HEK293T (cell line): ENCODE measurements around the gene IFNLR1.

Source experiments
- ARNT ChIP-seq: fragments of 450-650 bp; IDR thresholded peaks from 2 replicates; pipeline ENCODE4 v1.6.1; 2017; ENCODE audit warnings: mild to moderate bottlenecking
- BHLHE40 ChIP-seq: fragments of 450-650 bp; IDR thresholded peaks from 2 replicates; pipeline ENCODE4 v1.6.1; 2016; ENCODE audit warnings: mild to moderate bottlenecking, moderate library complexity, borderline replicate concordance
- HDGF ChIP-seq: fragments of 450-650 bp; IDR thresholded peaks from 2 replicates; pipeline ENCODE4 v1.6.1; 2017; ENCODE audit warnings: antibody characterized with exemption, borderline replicate concordance
- LEF1 ChIP-seq: fragments of 450-650 bp; IDR thresholded peaks from 2 replicates; pipeline ENCODE4 v1.6.1; 2017; ENCODE audit warnings: mild to moderate bottlenecking, borderline replicate concordance
- SP1 ChIP-seq: fragments of 450-650 bp; IDR thresholded peaks from 2 replicates; pipeline ENCODE4 v1.6.1; 2017

DNA sequence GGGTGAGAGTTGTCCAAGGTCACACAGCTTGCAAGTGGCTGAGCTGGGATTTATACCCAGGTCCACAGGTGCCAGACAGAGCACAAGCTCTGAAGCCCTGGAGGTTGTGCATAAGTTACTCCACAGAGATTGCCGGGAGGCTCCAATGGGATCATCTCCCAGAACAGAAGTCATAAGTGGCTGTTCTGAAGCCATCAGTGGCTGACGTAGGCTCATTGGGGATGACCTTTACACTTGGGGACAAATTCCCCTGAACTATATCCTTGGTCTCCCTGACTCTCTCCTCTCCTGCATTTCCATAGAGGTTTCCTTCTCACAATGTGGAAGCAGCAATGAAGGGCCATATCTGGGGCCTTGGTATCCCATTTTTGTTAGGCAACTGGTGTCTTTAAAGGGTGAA, 37.0 kb upstream of the IFNLR1 start:
- no peak for TF ChIP-seq HDGF
- TF ChIP-seq BHLHE40: no peak
- TF ChIP-seq SP1: no peak
- TF ChIP-seq ARNT: no peak
- TF ChIP-seq LEF1: no peak
